K562 (cell line): ENCODE measurements around the gene MOB3C. TPM values are rescaled to one million over a fixed set of nuclear protein-coding genes. Genes with fewer than 3 reads are reported as not detected.

ENCODE experiments used
- CAMTA2 ChIP-seq: fragments of 250-450 bp; sonication (Bioruptor Pico); conservative IDR thresholded peaks from 2 replicates; pipeline ENCODE4 v1.5.1; 2022
- FOS ChIP-seq: IDR thresholded peaks from 3 replicates; pipeline ENCODE4 v1.6.1; 2011; ENCODE audit not compliant: insufficient read length; ENCODE audit errors: extremely low read depth
- KDM5B ChIP-seq: fragments of 200-600 bp; sonication (generic); IDR thresholded peaks from 2 replicates; pipeline ENCODE4 v1.6.1; 2012; ENCODE audit warnings: low read depth, mild to moderate bottlenecking, moderate library complexity, low read length, control low read depth, inconsistent platforms; ENCODE audit not compliant: insufficient replicate concordance
- NCOA1 ChIP-seq: fragments of 450-650 bp; IDR thresholded peaks from 2 replicates; pipeline ENCODE4 v1.6.1; 2016; ENCODE audit warnings: low read depth
- POLR2AphosphoS2 ChIP-seq: IDR thresholded peaks from 2 replicates; pipeline ENCODE4 v1.6.1; 2012; ENCODE audit warnings: low read length, improper control_type of control experiment
- RCOR1 ChIP-seq, 2 experiments: IDR thresholded peaks; 2 replicates each; pipeline ENCODE4 v1.6.1; 2012; ENCODE audit warnings: low read depth in 2 of 2, low read length in 2 of 2, borderline replicate concordance in 1 of 2, improper control_type of control experiment in 1 of 2
- RFX7 ChIP-seq: fragments of 250-450 bp; sonication (Bioruptor Pico); IDR thresholded peaks from 2 replicates; pipeline ENCODE4 v1.5.1; 2021; ENCODE audit warnings: mild to moderate bottlenecking
- TAF1 ChIP-seq: IDR thresholded peaks from 2 replicates; pipeline ENCODE4 v1.6.1; 2011; ENCODE audit warnings: mild to moderate bottlenecking, low read length, moderate library complexity; ENCODE audit not compliant: insufficient read depth, control insufficient read depth, severe bottlenecking; ENCODE audit errors: extremely low read depth
- XRCC5 ChIP-seq: fragments of 200-400 bp; formaldehyde crosslinking; IDR thresholded peaks from 2 replicates; pipeline ENCODE4 v1.6.1; 2017; ENCODE audit warnings: low read depth, mild to moderate bottlenecking, low read length
- YY1 ChIP-seq, 3 experiments: IDR thresholded peaks; 2 replicates each; pipeline ENCODE4 v1.6.1; 2011; ENCODE audit warnings: low read length in 2 of 3, mild to moderate bottlenecking in 2 of 3, moderate library complexity in 2 of 3, borderline replicate concordance in 1 of 3, control low read depth in 1 of 3, low read depth in 1 of 3; ENCODE audit not compliant: insufficient read depth in 3 of 3, insufficient replicate concordance in 2 of 3, control insufficient read depth in 1 of 3, insufficient read length in 1 of 3; ENCODE audit errors: extremely low read depth in 1 of 3
- ZBTB40 ChIP-seq, 2 experiments: fragments of 450-650 bp in 1 of 2; sonication (generic) in 1 of 2; formaldehyde crosslinking in 1 of 2; IDR thresholded peaks; 2 replicates each; pipeline versions ENCODE4 v1.7.1 to v1.9.0; 2016 to 2022; ENCODE audit warnings: inconsistent platforms in 1 of 2, mild to moderate bottlenecking in 1 of 2, missing genetic modification reagents in 1 of 2
- ZNF175 ChIP-seq: fragments of 200-800 bp; sonication (Bioruptor generic); IDR thresholded peaks from 2 replicates; pipeline ENCODE4 v1.6.1; 2016; ENCODE audit warnings: low read depth, mild to moderate bottlenecking, missing genetic modification characterization, missing compliant biosample characterization
- ZNF324 ChIP-seq: fragments of 250-450 bp; sonication (Bioruptor Pico); IDR thresholded peaks from 2 replicates; pipeline ENCODE4 v1.4.0; 2020; ENCODE audit warnings: mild to moderate bottlenecking
- polyA plus RNA-seq, 8 experiments: library from polyadenylated mRNA; depleted of rRNA in 4 of 8; stranded (reverse) in 5 of 8; unstranded in 3 of 8; fragments of >200 nt; fragmentation: Nextera tagmentation in 2 of 8; fragmentation: Illumina TruSeq in 1 of 8; extraction: Ambion mirVana in 2 of 8; extraction: Trizol in 1 of 8; gene quantifications; 2 replicates each; pipeline versions ENCODE4 v1.2.1 to v1.2.3, GENCODE V29; 2011 to 2014; ENCODE audit warnings: inconsistent platforms in 1 of 8, missing spikeins in 1 of 8
- total RNA-seq, 7 experiments: library from RNA; depleted of rRNA in 6 of 7; stranded (reverse); fragments of >200 nt in 6 of 7; fragmentation: Illumina TruSeq in 2 of 7; extraction: Trizol in 2 of 7; gene quantifications; 2 replicates each; pipeline versions ENCODE4 v1.2.1 to v1.2.3, GENCODE V29; 2011 to 2021; ENCODE audit warnings: low replicate concordance in 1 of 7
- TF ChIP-seq, protein P1 (sequence below), 2 experiments: fragments of 250-450 bp in 1 of 2; fragments of 450-650 bp in 1 of 2; sonication (Bioruptor Pico) in 1 of 2; IDR thresholded peaks; 2 replicates each; pipeline versions ENCODE4 v1.6.1 to v1.8.0; 2016 to 2021; ENCODE audit warnings: mild to moderate bottlenecking in 2 of 2, moderate library complexity in 2 of 2, missing compliant biosample characterization in 1 of 2, missing genetic modification characterization in 1 of 2
- TF ChIP-seq, protein P2 (sequence below): sonication (generic); formaldehyde crosslinking; IDR thresholded peaks from 2 replicates; pipeline ENCODE4 v1.8.1; 2023; ENCODE audit warnings: mild to moderate bottlenecking, missing genetic modification reagents

Gene MOB3C
- total and polyA plus RNA-seq, 9 of the 15 experiments (the other 6 are each of a cell fraction or from before 2014, with no cell fraction given): 1.0 to 7.5 (median 3.7) TPM

GRCh38 chr1:46635205-46635604, 18.6 kb upstream of the MOB3C start (continued):
- TF ChIP-seq ZBTB40 (IDR thresholded peaks at IDR 0.05) (no peak), ZBTB40 (CRISPR knock-in tag; IDR thresholded peaks at IDR 0.05) (no peak), KDM5B (no peak), RFX7 (CRISPR knock-in tag) (no peak), TAF1 (no peak), FOS (no peak), POLR2AphosphoS2 (no peak), RCOR1 (IDR thresholded peaks at IDR 0.05; ENCODE audit: borderline replicate concordance in 1 of 2, low read depth in 2 of 2, low read length in 2 of 2) (0 out of 4 replicates have a peak, but pooled peaks of 1 of the 2 experiments have one; percentile 17), ZNF175 (CRISPR knock-in tag) (no peak), XRCC5 (no peak), CAMTA2 (CRISPR knock-in tag) (no peak), ZNF324 (CRISPR knock-in tag) (no peak), YY1 (IDR thresholded peaks at IDR 0.05; ENCODE audit: borderline replicate concordance in 1 of 3, control insufficient read depth in 1 of 3, extremely low read depth in 1 of 3, insufficient read depth in 3 of 3, insufficient read length in 1 of 3, insufficient replicate concordance in 2 of 3, low read depth in 1 of 3, low read length in 2 of 3) (no peak), NCOA1 (no peak)
- TF ChIP-seq, protein P1, sequence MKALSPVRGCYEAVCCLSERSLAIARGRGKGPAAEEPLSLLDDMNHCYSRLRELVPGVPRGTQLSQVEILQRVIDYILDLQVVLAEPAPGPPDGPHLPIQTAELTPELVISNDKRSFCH (CRISPR knock-in tag; IDR thresholded peaks at IDR 0.05): no peak
- TF ChIP-seq, protein P1 (tag; IDR thresholded peaks at IDR 0.05): peak; percentile 90
- TF ChIP-seq, protein P2, sequence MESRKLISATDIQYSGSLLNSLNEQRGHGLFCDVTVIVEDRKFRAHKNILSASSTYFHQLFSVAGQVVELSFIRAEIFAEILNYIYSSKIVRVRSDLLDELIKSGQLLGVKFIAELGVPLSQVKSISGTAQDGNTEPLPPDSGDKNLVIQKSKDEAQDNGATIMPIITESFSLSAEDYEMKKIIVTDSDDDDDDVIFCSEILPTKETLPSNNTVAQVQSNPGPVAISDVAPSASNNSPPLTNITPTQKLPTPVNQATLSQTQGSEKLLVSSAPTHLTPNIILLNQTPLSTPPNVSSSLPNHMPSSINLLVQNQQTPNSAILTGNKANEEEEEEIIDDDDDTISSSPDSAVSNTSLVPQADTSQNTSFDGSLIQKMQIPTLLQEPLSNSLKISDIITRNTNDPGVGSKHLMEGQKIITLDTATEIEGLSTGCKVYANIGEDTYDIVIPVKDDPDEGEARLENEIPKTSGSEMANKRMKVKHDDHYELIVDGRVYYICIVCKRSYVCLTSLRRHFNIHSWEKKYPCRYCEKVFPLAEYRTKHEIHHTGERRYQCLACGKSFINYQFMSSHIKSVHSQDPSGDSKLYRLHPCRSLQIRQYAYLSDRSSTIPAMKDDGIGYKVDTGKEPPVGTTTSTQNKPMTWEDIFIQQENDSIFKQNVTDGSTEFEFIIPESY (CRISPR knock-in tag): no peak
